CD4-positive, alpha-beta T cell (primary cell): Measurements from ENCODE around the gene HIPK2. TPM values are rescaled to one million over a fixed set of nuclear protein-coding genes. Genes with fewer than 3 reads are reported as not detected.

Experiments used
- ATAC-seq: fragments of 200-7000 bp; cut with Tn5 transposase; one replicate; pipeline ENCODE4 v1.10.0; 2022; ENCODE audit warnings: mild to moderate bottlenecking; ENCODE audit not compliant: poor library complexity
- CTCF ChIA-PET: fragments of 350-600 bp; sonication (Branson Sonifier 250); formaldehyde crosslinking; loops from one replicate; lab custom pipeline; 2021; ENCODE audit warnings: antibody characterized with exemption, inconsistent platforms; lab: Charles Lee
- POLR2A ChIA-PET: fragments of 350-600 bp; sonication (Branson Sonifier 250); formaldehyde crosslinking; loops from one replicate; lab custom pipeline; 2021; ENCODE audit warnings: antibody characterized with exemption, inconsistent platforms; lab: Charles Lee
- DNase-seq, 14 experiments: peaks; one replicate each; pipeline ENCODE4 v3.0.0-alpha.2; 2013 to 2020; ENCODE audit warnings: mixed read lengths in 2 of 14
- H3K27ac ChIP-seq, 2 donors: one replicate each; pipeline versions ENCODE4 v1.5.1 to v1.7.0; 2013; ENCODE audit warnings: low read length in 2 of 2, low read depth in 1 of 2, mild to moderate bottlenecking in 1 of 2
- H3K27me3 ChIP-seq, 2 experiments: 1 replicate in 1 of 2; 2 replicates in 1 of 2; pipeline versions ENCODE4 v1.6.1 to v1.7.0; 2013; ENCODE audit warnings: low read length in 2 of 2, control low read depth in 1 of 2, mild to moderate bottlenecking in 1 of 2, moderate library complexity in 1 of 2; ENCODE audit not compliant: insufficient read depth in 2 of 2, control insufficient read depth in 1 of 2
- H3K36me3 ChIP-seq: one replicate; pipeline ENCODE4 v1.6.1; 2013; ENCODE audit warnings: low read length, control low read depth; ENCODE audit not compliant: insufficient read depth
- H3K4me1 ChIP-seq: one replicate; pipeline ENCODE4 v1.6.1; 2013; ENCODE audit warnings: low read length, control low read depth; ENCODE audit not compliant: insufficient read depth
- H3K4me3 ChIP-seq: one replicate; pipeline ENCODE4 v1.5.1; 2013; ENCODE audit warnings: mild to moderate bottlenecking, low read length, moderate library complexity
- H3K9me3 ChIP-seq, 2 experiments: 1 replicate in 1 of 2; 2 replicates in 1 of 2; pipeline versions ENCODE4 v1.6.1 to v1.7.0; 2013; ENCODE audit warnings: low read length in 2 of 2, mild to moderate bottlenecking in 2 of 2, control low read depth in 1 of 2, moderate library complexity in 1 of 2; ENCODE audit not compliant: control insufficient read depth in 1 of 2, insufficient read depth in 1 of 2
- H3K27ac Mint-ChIP-seq: one replicate; pipeline ENCODE4 v1.8.0; 2020; ENCODE audit warnings: mixed read lengths
- H3K27me3 Mint-ChIP-seq: one replicate; pipeline ENCODE4 v1.8.0; 2021; ENCODE audit warnings: mixed read lengths
- H3K36me3 Mint-ChIP-seq: one replicate; pipeline ENCODE4 v1.8.0; 2021; ENCODE audit warnings: low read depth, mixed read lengths
- H3K4me1 Mint-ChIP-seq: one replicate; pipeline ENCODE4 v1.8.0; 2021; ENCODE audit warnings: low read depth, mixed read lengths
- H3K4me3 Mint-ChIP-seq: one replicate; pipeline ENCODE4 v1.8.0; 2020; ENCODE audit warnings: mild to moderate bottlenecking, mixed read lengths
- H3K9me3 Mint-ChIP-seq: one replicate; pipeline ENCODE4 v1.8.0; 2020; ENCODE audit warnings: mixed read lengths
- CTCF ChIP-seq: fragments of 200-600 bp; IDR thresholded peaks from one replicate; pipeline ENCODE4 v1.8.0; 2022; ENCODE audit warnings: antibody characterized with exemption, mild to moderate bottlenecking
- intact Hi-C, 2 experiments: fragments of 100-400 bp; cut with DNase I in 1 of 2; cut with micrococcal nuclease in 1 of 2; formaldehyde crosslinking; loops; one replicate each; pipeline versions ENCODE4 v1.15.1 to v1.9.0; 2023 to 2025; cut with DNase I, micrococcal nuclease
- total RNA-seq, 174 experiments: library from RNA in 2 of 174; stranded (reverse) in 2 of 174; gene quantifications; one replicate each; pipeline ENCODE4 v1.2.3 and lab custom pipeline; 2021 to 2026

HIPK2 gene
- total RNA-seq, 2 experiments from 2014 or later: 36.5 to 37.0 TPM

GRCh38 chr7:139731802-139732470, 45.9 kb downstream of the HIPK2 start:
- Mint-ChIP-seq H3K27me3 (no peaks in the 10 kb centered on the region), H3K9me3 (no peaks in the 10 kb centered on the region), H3K36me3 (peaks cover 6% of the 10 kb centered on the region), H3K27ac (peak overlapping the region; percentile 79), H3K4me1 (peaks cover 76% of the 10 kb centered on the region), H3K4me3 (peak overlapping the region; percentile 54)
- Histone ChIP-seq H3K36me3 (no peaks in the 10 kb centered on the region), H3K9me3 (no peaks in the 10 kb centered on the region), H3K27me3 (no peaks in the 10 kb centered on the region), H3K4me1 (peaks cover 47% of the 10 kb centered on the region), H3K27ac (no peak overlapping the region), H3K4me3 (no peak overlapping the region)
- CTCF ChIA-PET: no interaction called here
- POLR2A ChIA-PET: interaction anchor here (0.6 to 0.7 kb wide), 3 partner anchors 25 to 527 kb away, joined by 3 to 4 read pairs (median 3); partner anchors contain the start of gene HIPK2
- intact Hi-C loops: loop anchor here in 1 of 2 experiments (5.0 kb wide), 2 partner anchors 45 to 95 kb away; partner anchors contain the start of gene HIPK2
- no peak for ATAC-seq
- DNase-seq: peak in 2 of 14 experiments; percentile 56 to 62
- no peak for TF ChIP-seq CTCF

GRCh38 chr7:139730746-139731612, 46.8 kb downstream of the HIPK2 start:
- TF ChIP-seq CTCF: no peak
- peak; percentile 96 for ATAC-seq
- Histone ChIP-seq H3K4me3 (no peak overlapping the region), H3K36me3 (no peaks in the 10 kb centered on the region), H3K9me3 (no peaks in the 10 kb centered on the region), H3K4me1 (peaks cover 47% of the 10 kb centered on the region), H3K27ac (no peak overlapping the region), H3K27me3 (no peaks in the 10 kb centered on the region)
- Mint-ChIP-seq H3K4me1 (peaks cover 76% of the 10 kb centered on the region), H3K27ac (peak overlapping the region; percentile 79), H3K36me3 (peaks cover 16% of the 10 kb centered on the region), H3K27me3 (no peaks in the 10 kb centered on the region), H3K4me3 (peak overlapping the region; percentile 54), H3K9me3 (no peaks in the 10 kb centered on the region)
- ChIA-PET CTCF (no interaction called here), POLR2A (no interaction called here)
- intact Hi-C loops: loop anchor here in 1 of 2 experiments (5.0 kb wide), 2 partner anchors 46 to 94 kb away; partner anchors contain the start of gene HIPK2
- peak in 10 of 14 experiments; percentile 8 to 76 (median 34) for DNase-seq

- no peaks in the 10 kb centered on the region for H3K9me3 Mint-ChIP-seq
- no peak for ATAC-seq
- Histone ChIP-seq H3K9me3 (no peaks in the 10 kb centered on the region), H3K36me3 (no peaks in the 10 kb centered on the region), H3K27me3 (no peaks in the 10 kb centered on the region), H3K4me3 (no peak overlapping the region), H3K27ac (no peak overlapping the region), H3K4me1 (peaks cover 49% of the 10 kb centered on the region)
- POLR2A ChIA-PET: no interaction called here
- no peak overlapping the region for H3K27ac Mint-ChIP-seq
- DNase-seq: no peak
- TF ChIP-seq CTCF: no peak
- H3K27me3 Mint-ChIP-seq: no peaks in the 10 kb centered on the region
- H3K36me3 Mint-ChIP-seq: peaks cover 16% of the 10 kb centered on the region
- intact Hi-C loops: loop anchor here in 1 of 2 experiments (5.0 kb wide), 1 partner anchor 81 kb away; no protein-coding TSS in a partner anchor
- peaks cover 72% of the 10 kb centered on the region for H3K4me1 Mint-ChIP-seq
- CTCF ChIA-PET: no interaction called here
- no peak overlapping the region for H3K4me3 Mint-ChIP-seq
Measured at GRCh38 chr7:139728203-139728602, 49.6 kb downstream of the HIPK2 start.
